ENCODE data around the gene TREX2. TPM values are rescaled to one million over a fixed set of nuclear protein-coding genes. Genes with fewer than 3 reads are reported as not detected.

TREX2 gene
- total and polyA plus RNA-seq, 2 of the 4 experiments (the other 2 are of a cell fraction): 0.36 to 0.84 TPM

Small RNA genes within 50 kb of the gene (microRNA-seq; reads per million reads assigned to microRNA genes)
- gene RN7SL667P (ENCODE audit: insufficient read depth, insufficient read length): not detected

Small RNA genes within 50 kb of the gene (small RNA-seq; reads per million reads assigned to genes)
- 0 reads per million in 5 experiments for gene RN7SL667P

Other genes with a start within 250 kb of the TREX2 start
- not detected in 2 replicates for gene PNMA6F, start 124.3 kb downstream of the TREX2 start, total RNA-seq (2012; rRNA removed)
- gene PNMA6F, start 124.3 kb downstream of the TREX2 start, polyA plus RNA-seq (2012; rRNA removed): not detected in 2 replicates
- gene ZNF275, start 111.9 kb downstream of the TREX2 start, total RNA-seq (2012; rRNA removed): 6.6 and 8.3 TPM in 2 replicates
- gene ZNF275, start 111.9 kb downstream of the TREX2 start, polyA plus RNA-seq (2012; rRNA removed): 9.4 and 9.7 TPM in 2 replicates
- gene PNMA6E, start 44.7 kb downstream of the TREX2 start, total RNA-seq (2012; rRNA removed): not detected in 2 replicates
- not detected in 2 replicates for gene PNMA6E, start 44.7 kb downstream of the TREX2 start, polyA plus RNA-seq (2012; rRNA removed)
- under 0.01 TPM in 2 replicates for gene ZFP92, start 34.6 kb downstream of the TREX2 start, total RNA-seq (2012; rRNA removed)
- 0.03 and 0.04 TPM in 2 replicates for gene ZFP92, start 34.6 kb downstream of the TREX2 start, polyA plus RNA-seq (2012; rRNA removed)
- 10.8 TPM in 2 replicates for gene HAUS7, start 24.5 kb upstream of the TREX2 start, total RNA-seq (2012; rRNA removed)
- 25.9 and 27.7 TPM in 2 replicates for gene HAUS7, start 24.5 kb upstream of the TREX2 start, polyA plus RNA-seq (2012; rRNA removed)
- gene BGN, start 48.9 kb upstream of the TREX2 start, total RNA-seq (2012; rRNA removed): 10.0 and 11.3 TPM in 2 replicates
- 269 and 298 TPM in 2 replicates for gene BGN, start 48.9 kb upstream of the TREX2 start, polyA plus RNA-seq (2012; rRNA removed)
- under 0.01 TPM in 1 of 2 replicates, not detected in the other for gene ATP2B3, start 71.6 kb upstream of the TREX2 start, total RNA-seq (2012; rRNA removed)
- gene ATP2B3, start 71.6 kb upstream of the TREX2 start, polyA plus RNA-seq (2012; rRNA removed): 0.03 and 0.06 TPM in 2 replicates
- 26.9 and 27.6 TPM in 2 replicates for gene CCNQ, start 153.1 kb upstream of the TREX2 start, total RNA-seq (2012; rRNA removed)
- gene CCNQ, start 153.1 kb upstream of the TREX2 start, polyA plus RNA-seq (2012; rRNA removed): 35.2 and 39.1 TPM in 2 replicates
- under 0.01 TPM in 2 replicates for gene DUSP9, start 201.1 kb upstream of the TREX2 start, total RNA-seq (2012; rRNA removed)
- 0.09 and 0.16 TPM in 2 replicates for gene DUSP9, start 201.1 kb upstream of the TREX2 start, polyA plus RNA-seq (2012; rRNA removed)
- gene PNCK, start 227.8 kb upstream of the TREX2 start, total RNA-seq (2012; rRNA removed): 0.18 TPM in 1 of 2 replicates, not detected in the other
- 0.13 and 0.22 TPM in 2 replicates for gene PNCK, start 227.8 kb upstream of the TREX2 start, polyA plus RNA-seq (2012; rRNA removed)
- 6.7 and 7.2 TPM in 2 replicates for gene SLC6A8, start 241.9 kb upstream of the TREX2 start, total RNA-seq (2012; rRNA removed)
- 21.1 and 25.5 TPM in 2 replicates for gene SLC6A8, start 241.9 kb upstream of the TREX2 start, polyA plus RNA-seq (2012; rRNA removed)

All from IMR-90 (cell line).